Osteoblast (primary cell): ENCODE results near the gene PPP1R3C. TPM values are rescaled to one million over a fixed set of nuclear protein-coding genes. Genes with fewer than 3 reads are reported as not detected.
A peak's percentile ranks its signal among the peaks of the same experiment; 100 is the strongest.

ENCODE experiments used
- DNase-seq: peaks from one replicate; pipeline ENCODE4 v3.0.0; 2011; ENCODE audit warnings: low spot score, mixed read lengths; ENCODE audit not compliant: insufficient read length; ENCODE audit errors: missing footprints
- H2AFZ ChIP-seq: 2 replicates; pipeline ENCODE4 v1.6.0; 2011; ENCODE audit warnings: mild to moderate bottlenecking, low read length
- H3K27ac ChIP-seq: 2 replicates; pipeline ENCODE4 v1.5.1; 2011; ENCODE audit warnings: mild to moderate bottlenecking, low read depth, low read length, moderate library complexity
- H3K27me3 ChIP-seq: 2 replicates; pipeline ENCODE4 v1.6.0; 2012; ENCODE audit warnings: mild to moderate bottlenecking, control low read depth, inconsistent platforms, low read length, moderate library complexity; ENCODE audit not compliant: insufficient read depth
- H3K36me3 ChIP-seq: 2 replicates; pipeline ENCODE4 v1.5.1; 2011; ENCODE audit warnings: mild to moderate bottlenecking, low read length, control low read depth, moderate library complexity; ENCODE audit not compliant: insufficient read depth
- H3K4me1 ChIP-seq: 2 replicates; pipeline ENCODE4 v1.5.1; 2011; ENCODE audit warnings: mild to moderate bottlenecking, low read length, control low read depth, moderate library complexity; ENCODE audit not compliant: insufficient read depth
- H3K4me2 ChIP-seq: 2 replicates; pipeline ENCODE4 v1.6.0; 2011; ENCODE audit warnings: mild to moderate bottlenecking, low read length; ENCODE audit not compliant: insufficient read depth
- H3K4me3 ChIP-seq: fragments of 200-600 bp; sonication (generic); 3 replicates; pipeline ENCODE4 v1.5.1; 2012; ENCODE audit warnings: mild to moderate bottlenecking, low read length, inconsistent platforms; ENCODE audit not compliant: insufficient read depth
- H3K79me2 ChIP-seq: 2 replicates; pipeline ENCODE4 v1.6.0; 2012; ENCODE audit warnings: mild to moderate bottlenecking, low read length, control low read depth, inconsistent platforms; ENCODE audit not compliant: insufficient read depth
- H3K9me3 ChIP-seq: 2 replicates; pipeline ENCODE4 v1.5.1; 2011; ENCODE audit warnings: low read depth, low read length, control low read depth
- H4K20me1 ChIP-seq: 2 replicates; pipeline ENCODE4 v1.6.0; 2012; ENCODE audit warnings: mild to moderate bottlenecking, low read length, control low read depth; ENCODE audit not compliant: insufficient read depth
- total RNA-seq: library from RNA; depleted of rRNA; stranded (reverse); fragments of >200 nt; gene quantifications from 2 replicates; pipeline ENCODE4 v1.2.3, GENCODE V29; 2012
- TF ChIP-seq, protein P1 (sequence below): IDR thresholded peaks from 2 replicates; pipeline ENCODE4 v1.5.1; 2011; ENCODE audit warnings: mild to moderate bottlenecking, low read depth, low read length, moderate library complexity; ENCODE audit errors: extremely low read depth

The PPP1R3C gene
- total RNA-seq, 1 donor: 87.9 TPM

DNA sequence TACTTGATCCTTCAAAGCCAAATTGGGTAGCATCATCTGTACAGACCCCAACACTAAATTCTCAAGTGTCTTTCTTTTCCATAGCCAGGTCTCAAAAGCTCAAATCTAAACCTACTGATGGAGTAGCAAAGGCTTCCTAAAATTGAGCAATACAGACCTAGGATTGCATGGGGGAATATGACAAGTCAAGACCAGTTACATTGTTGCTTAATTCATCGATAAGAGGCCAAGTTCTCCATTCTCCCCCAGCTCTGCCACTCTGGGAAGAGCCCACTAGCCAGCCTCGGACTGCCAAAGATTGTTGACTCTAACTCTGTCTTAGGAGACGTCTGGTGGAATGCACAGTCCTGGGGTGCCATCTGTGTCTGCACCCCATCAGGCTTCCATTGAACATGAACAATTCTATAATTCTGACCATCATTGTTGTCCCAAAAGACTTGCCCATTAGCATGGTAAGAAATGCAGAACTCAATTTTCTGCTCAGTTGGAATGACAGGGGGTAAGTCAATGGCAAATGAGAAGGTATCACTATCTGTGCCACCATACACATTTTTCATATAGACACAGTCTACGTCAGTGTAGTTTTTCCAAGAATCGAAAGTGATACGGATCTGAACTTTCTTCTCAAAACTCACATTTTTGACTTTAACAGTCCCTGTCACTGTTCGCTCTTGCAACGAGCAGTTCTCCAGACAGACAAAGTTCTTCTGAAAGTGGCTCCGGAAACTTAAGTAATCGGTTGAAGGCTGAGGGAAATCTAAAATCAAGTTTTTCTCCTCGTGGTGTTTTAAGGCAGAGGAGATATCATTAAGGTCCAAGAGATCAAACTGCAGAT, 2.9 kb downstream of the PPP1R3C start:
- peak; percentile 48 for DNase-seq
- H3K9me3 ChIP-seq: no peaks in the 10 kb centered on the region
- H3K27me3 ChIP-seq: no peaks in the 10 kb centered on the region
- peaks cover 40% of the 10 kb centered on the region for H3K4me1 ChIP-seq
- peaks cover 33% of the 10 kb centered on the region for H3K79me2 ChIP-seq
- H2AFZ ChIP-seq: peak overlapping the region; percentile 11
- peak overlapping the region; percentile 20 for H3K27ac ChIP-seq
- TF ChIP-seq, protein P1, sequence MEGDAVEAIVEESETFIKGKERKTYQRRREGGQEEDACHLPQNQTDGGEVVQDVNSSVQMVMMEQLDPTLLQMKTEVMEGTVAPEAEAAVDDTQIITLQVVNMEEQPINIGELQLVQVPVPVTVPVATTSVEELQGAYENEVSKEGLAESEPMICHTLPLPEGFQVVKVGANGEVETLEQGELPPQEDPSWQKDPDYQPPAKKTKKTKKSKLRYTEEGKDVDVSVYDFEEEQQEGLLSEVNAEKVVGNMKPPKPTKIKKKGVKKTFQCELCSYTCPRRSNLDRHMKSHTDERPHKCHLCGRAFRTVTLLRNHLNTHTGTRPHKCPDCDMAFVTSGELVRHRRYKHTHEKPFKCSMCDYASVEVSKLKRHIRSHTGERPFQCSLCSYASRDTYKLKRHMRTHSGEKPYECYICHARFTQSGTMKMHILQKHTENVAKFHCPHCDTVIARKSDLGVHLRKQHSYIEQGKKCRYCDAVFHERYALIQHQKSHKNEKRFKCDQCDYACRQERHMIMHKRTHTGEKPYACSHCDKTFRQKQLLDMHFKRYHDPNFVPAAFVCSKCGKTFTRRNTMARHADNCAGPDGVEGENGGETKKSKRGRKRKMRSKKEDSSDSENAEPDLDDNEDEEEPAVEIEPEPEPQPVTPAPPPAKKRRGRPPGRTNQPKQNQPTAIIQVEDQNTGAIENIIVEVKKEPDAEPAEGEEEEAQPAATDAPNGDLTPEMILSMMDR: no peak
- H3K36me3 ChIP-seq: peaks cover 18% of the 10 kb centered on the region
- H4K20me1 ChIP-seq: peaks cover 8% of the 10 kb centered on the region
- H3K4me2 ChIP-seq: peak overlapping the region; percentile 97
- peak overlapping the region; percentile 87 for H3K4me3 ChIP-seq

DNA sequence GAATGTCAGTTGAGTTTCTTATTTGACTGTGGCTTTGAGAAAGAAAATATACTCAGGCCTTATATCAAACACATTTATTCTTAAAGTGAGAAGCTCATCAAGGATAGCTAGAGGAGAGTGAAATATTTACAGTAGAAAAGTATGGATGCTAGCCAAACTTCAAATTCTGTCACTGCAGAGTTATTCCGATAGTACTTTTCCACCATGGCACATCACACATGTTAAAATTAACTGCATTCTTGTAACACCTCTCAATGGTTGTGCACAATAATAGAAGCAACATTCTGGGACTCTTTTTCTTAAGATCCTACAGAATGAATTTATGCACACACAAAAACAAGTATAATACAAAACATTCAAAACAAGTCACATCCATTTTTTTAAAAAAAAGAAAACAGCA, 4.5 kb downstream of the PPP1R3C start:
- Histone ChIP-seq H4K20me1 (peaks cover 8% of the 10 kb centered on the region), H3K4me2 (peak overlapping the region; percentile 97)

DNA sequence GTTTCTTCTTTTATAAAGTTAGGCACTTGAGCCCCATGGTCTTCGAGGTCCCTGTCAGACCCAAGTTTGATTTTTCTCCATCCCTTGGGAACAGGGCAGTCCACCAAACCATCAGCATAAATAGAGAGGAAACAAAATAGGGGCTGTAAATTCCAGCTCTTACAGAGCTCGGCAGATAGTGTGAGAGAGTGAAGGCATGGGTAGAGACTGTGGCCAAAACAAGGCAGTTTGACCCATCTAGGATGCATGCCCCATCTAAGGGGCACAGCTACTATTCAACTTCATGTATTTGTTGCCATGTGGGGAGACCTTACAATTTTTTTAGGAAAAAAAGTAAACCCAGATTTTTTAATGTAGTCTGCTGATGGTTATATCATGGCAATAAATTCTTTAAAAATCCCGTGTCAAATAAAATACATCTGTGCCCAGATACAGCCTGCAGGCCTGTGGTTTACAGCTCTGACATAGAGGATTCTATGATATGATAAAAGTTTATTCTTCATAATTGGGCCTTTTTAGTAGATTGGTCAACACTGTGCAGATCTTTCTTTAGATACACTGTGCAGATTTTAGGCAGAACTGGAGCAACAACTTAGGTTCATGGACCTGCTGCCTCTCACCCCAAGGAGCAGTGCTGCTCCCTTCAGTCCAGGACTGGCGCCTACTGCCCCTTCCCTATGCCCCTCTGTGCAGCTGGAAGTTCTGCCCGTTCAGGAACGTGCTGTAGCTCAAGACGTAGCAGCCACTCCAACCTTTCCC, 5.3 kb downstream of the PPP1R3C start:
- peaks cover 33% of the 10 kb centered on the region for H3K4me1 ChIP-seq
- peaks cover 18% of the 10 kb centered on the region for H3K36me3 ChIP-seq
- TF ChIP-seq, protein P1: no peak
- peaks cover 29% of the 10 kb centered on the region for H3K79me2 ChIP-seq
- H4K20me1 ChIP-seq: peaks cover 8% of the 10 kb centered on the region
- no peaks in the 10 kb centered on the region for H3K9me3 ChIP-seq
- H3K27ac ChIP-seq: no peak overlapping the region
- peak overlapping the region; percentile 4 for H3K4me2 ChIP-seq
- no peak overlapping the region for H2AFZ ChIP-seq
- peak; percentile 25 for DNase-seq
- H3K27me3 ChIP-seq: no peaks in the 10 kb centered on the region
- no peak overlapping the region for H3K4me3 ChIP-seq

More for the DNA sequence above, 4.5 kb downstream of the PPP1R3C start:
- Histone ChIP-seq H3K9me3 (no peaks in the 10 kb centered on the region), H3K4me1 (peaks cover 35% of the 10 kb centered on the region), H3K4me3 (peak overlapping the region; percentile 87), H3K36me3 (peaks cover 18% of the 10 kb centered on the region), H2AFZ (no peak overlapping the region), H3K27ac (no peak overlapping the region), H3K79me2 (peaks cover 33% of the 10 kb centered on the region), H3K27me3 (no peaks in the 10 kb centered on the region)
- no peak for DNase-seq
- TF ChIP-seq, protein P1: no peak

DNA sequence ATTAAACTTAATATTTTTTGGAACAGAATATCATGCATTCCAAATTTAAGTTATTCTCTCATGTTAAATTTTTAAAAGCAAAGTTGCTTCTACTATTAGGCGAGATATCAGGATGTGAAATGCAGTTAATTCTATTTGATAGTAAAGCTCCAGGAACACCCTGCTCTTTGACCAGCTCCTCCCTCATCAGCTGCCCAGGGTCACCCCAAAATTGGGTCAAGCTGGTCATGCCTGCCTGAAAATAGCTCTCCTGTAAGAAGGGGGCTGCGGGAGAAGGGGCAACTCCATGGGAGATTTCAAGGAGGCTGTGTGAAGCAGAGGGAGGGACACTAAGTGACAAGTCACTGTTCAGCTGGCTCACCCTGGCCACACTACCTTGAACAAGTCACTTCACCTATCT, 5.9 kb downstream of the PPP1R3C start:
- Histone ChIP-seq H2AFZ (no peak overlapping the region), H3K4me3 (no peak overlapping the region), H3K27ac (no peak overlapping the region), H3K79me2 (peaks cover 24% of the 10 kb centered on the region), H4K20me1 (peaks cover 8% of the 10 kb centered on the region), H3K36me3 (peaks cover 18% of the 10 kb centered on the region), H3K9me3 (no peaks in the 10 kb centered on the region), H3K4me1 (peaks cover 33% of the 10 kb centered on the region), H3K4me2 (no peak overlapping the region), H3K27me3 (no peaks in the 10 kb centered on the region)
- TF ChIP-seq, protein P1: no peak
- DNase-seq: no peak
